Mesendoderm (in vitro differentiated cells): ENCODE data around the gene STIM2.

Experiments
- DNase-seq: peaks from one replicate; pipeline ENCODE4 v3.0.0; 2013
- H2AK5ac ChIP-seq: 2 replicates; pipeline ENCODE4 v1.6.1; 2013; ENCODE audit warnings: low read length, inconsistent platforms
- H2BK120ac ChIP-seq: 2 replicates; pipeline ENCODE4 v1.6.1; 2013; ENCODE audit warnings: low read depth, mild to moderate bottlenecking, low read length, moderate library complexity, mixed read lengths
- H2BK15ac ChIP-seq: replicated peaks from 2 replicates; pipeline ENCODE4 v1.6.1; 2013; ENCODE audit warnings: low read depth, mild to moderate bottlenecking, moderate library complexity
- H2BK5ac ChIP-seq: 2 replicates; pipeline ENCODE4 v1.6.1; 2013; ENCODE audit warnings: low read length, inconsistent platforms
- H3K18ac ChIP-seq: 2 replicates; pipeline ENCODE4 v1.6.1; 2013; ENCODE audit warnings: mild to moderate bottlenecking, low read length, mixed read lengths
- H3K23ac ChIP-seq: one replicate; pipeline ENCODE4 v1.6.1; 2013; ENCODE audit warnings: low read length
- H3K27ac ChIP-seq: 2 replicates; pipeline ENCODE4 v1.5.1; 2013; ENCODE audit warnings: low read depth, mild to moderate bottlenecking, inconsistent platforms, low read length, moderate library complexity
- H3K27me3 ChIP-seq: 2 replicates; pipeline ENCODE4 v1.6.1; 2013; ENCODE audit warnings: low read length, control low read depth, mild to moderate bottlenecking, inconsistent platforms; ENCODE audit not compliant: insufficient read depth, poor library complexity
- H3K36me3 ChIP-seq: 2 replicates; pipeline ENCODE4 v1.6.1; 2013; ENCODE audit warnings: low read length, inconsistent platforms; ENCODE audit not compliant: control insufficient read depth, insufficient read depth
- H3K4ac ChIP-seq: one replicate; pipeline ENCODE4 v1.6.1; 2013; ENCODE audit warnings: low read depth, mild to moderate bottlenecking, low read length, moderate library complexity
- H3K4me1 ChIP-seq: 2 replicates; pipeline ENCODE4 v1.6.1; 2013; ENCODE audit warnings: low read depth, low read length, inconsistent platforms; ENCODE audit not compliant: control insufficient read depth
- H3K4me2 ChIP-seq: 2 replicates; pipeline ENCODE4 v1.6.1; 2013; ENCODE audit warnings: low read length
- H3K4me3 ChIP-seq: 2 replicates; pipeline ENCODE4 v1.5.1; 2013; ENCODE audit warnings: mild to moderate bottlenecking, low read length
- H3K56ac ChIP-seq: one replicate; pipeline ENCODE4 v1.6.1; 2013; ENCODE audit warnings: low read length
- H3K79me1 ChIP-seq: 2 replicates; pipeline ENCODE4 v1.6.1; 2013; ENCODE audit warnings: low read length, inconsistent platforms
- H3K79me2 ChIP-seq: 2 replicates; pipeline ENCODE4 v1.6.1; 2013; ENCODE audit warnings: mild to moderate bottlenecking, low read length; ENCODE audit not compliant: control insufficient read depth, insufficient read depth
- H3K9ac ChIP-seq: 2 replicates; pipeline ENCODE4 v1.6.1; 2013; ENCODE audit warnings: low read length, inconsistent platforms
- H4K5ac ChIP-seq: one replicate; pipeline ENCODE4 v1.6.1; 2013; ENCODE audit warnings: low read length
- H4K8ac ChIP-seq: one replicate; pipeline ENCODE4 v1.6.1; 2013; ENCODE audit warnings: low read depth, mild to moderate bottlenecking, control low read depth, low read length, moderate library complexity
- WGBS: extraction: QIAGEN DNeasy Blood & Tissue Kit; methylation state at CpG from one replicate; pipeline ENCODE4 v1.1.7; 2013; ENCODE audit warnings: low lambda C conversion rate, missing lambda C conversion rate; ENCODE audit not compliant: insufficient coverage; ENCODE audit errors: extremely low coverage; 5-methylcytosine and 5-hydroxymethylcytosine counted together

STIM2 gene

GRCh38 chr4:27068151-27068867 lies 207.7 kb downstream of the STIM2 start:
- no peak overlapping the region for H3K27ac ChIP-seq
- H3K79me2 ChIP-seq = no peaks in the 10 kb centered on the region
- H2AK5ac ChIP-seq = no peak overlapping the region
- H3K36me3 ChIP-seq = no peaks in the 10 kb centered on the region
- no peak overlapping the region for H3K23ac ChIP-seq
- H3K27me3 ChIP-seq = no peaks in the 10 kb centered on the region
- DNase-seq = no peak
- no peak overlapping the region for H4K8ac ChIP-seq
- H3K4me2 ChIP-seq = no peak overlapping the region
- no peak overlapping the region for H3K4ac ChIP-seq
- H2BK5ac ChIP-seq = no peak overlapping the region
- H4K5ac ChIP-seq = no peak overlapping the region
- no peak overlapping the region for H3K56ac ChIP-seq
- no peak overlapping the region for H3K18ac ChIP-seq
- H3K9ac ChIP-seq = no peak overlapping the region
- no peak overlapping the region for H3K4me3 ChIP-seq
- no peak overlapping the region for H2BK120ac ChIP-seq
- H3K79me1 ChIP-seq = no peaks in the 10 kb centered on the region
- no CpG with 5 or more reads among the region's 14 CpGs for WGBS
- no peaks in the 10 kb centered on the region for H3K4me1 ChIP-seq
- no peak overlapping the region for H2BK15ac ChIP-seq
